ENCODE data around the gene MRPS31.
"Not testable (repeated sequence)": the region's sequence is repeated elsewhere in the genome, so short reads cannot be mapped to it uniquely, and the experiment has no call there.

The MRPS31 gene

GRCh38 chr13:40789275-40790153, 18.5 kb upstream of the MRPS31 start, which contains the start of gene SLC25A15:
SLC25A15 (plus strand) TSS chr13:40789611; CDS start chr13:40793227, 3,616 bp downstream.
- DNase-seq = peak; percentile 72 to 83

- peak in 1 of 2 donors; percentile 24 for DNase-seq
These were observed 17.7 kb upstream of the MRPS31 start for GRCh38 chr13:40788540-40789274.

- no peak for DNase-seq
These were observed 16.1 kb upstream of the MRPS31 start for GRCh38 chr13:40787062-40787461.

GRCh38 chr13:40786568-40786996, 15.6 kb upstream of the MRPS31 start:
- no peak for DNase-seq

- no peak for DNase-seq
These were observed 13.6 kb upstream of the MRPS31 start for GRCh38 chr13:40784540-40784939.

- not testable (repeated sequence) for DNase-seq
These were observed 12.0 kb upstream of the MRPS31 start for GRCh38 chr13:40782971-40783370.

- no peak for DNase-seq
These were observed 10.7 kb upstream of the MRPS31 start for GRCh38 chr13:40781717-40782116.

GRCh38 chr13:40780822-40781401, 9.9 kb upstream of the MRPS31 start:
- DNase-seq = no peak

- DNase-seq = no peak
These were observed 8.9 kb upstream of the MRPS31 start for GRCh38 chr13:40779796-40780285.

- no peak for DNase-seq
These were observed 8.1 kb upstream of the MRPS31 start for GRCh38 chr13:40779049-40779448.

GRCh38 chr13:40777809-40778175, 6.8 kb upstream of the MRPS31 start:
- DNase-seq = no peak

- peak; percentile 35 to 51 for DNase-seq
These were observed 6.3 kb upstream of the MRPS31 start for GRCh38 chr13:40777166-40777808.

GRCh38 chr13:40776681-40777165, 5.7 kb upstream of the MRPS31 start:
- DNase-seq = peak; percentile 67 to 68

GRCh38 chr13:40776232-40776631, 5.2 kb upstream of the MRPS31 start:
- DNase-seq = peak in 1 of 2 donors; percentile 31

- DNase-seq = no peak
These were observed 3.7 kb upstream of the MRPS31 start for GRCh38 chr13:40774672-40775071.

GRCh38 chr13:40772765-40773473, 1.9 kb upstream of the MRPS31 start:
- DNase-seq = no peak

GRCh38 chr13:40770609-40770933, 419 bp downstream of the MRPS31 start:
- DNase-seq = no peak

GRCh38 chr13:40769970-40770369, 1.0 kb downstream of the MRPS31 start:
- no peak for DNase-seq

- no peak for DNase-seq
These were observed 5.4 kb downstream of the MRPS31 start for GRCh38 chr13:40765602-40766001.

- peak; percentile 58 to 59 for DNase-seq
These were observed 6.2 kb downstream of the MRPS31 start for GRCh38 chr13:40764587-40765403.

GRCh38 chr13:40762849-40763248, 8.1 kb downstream of the MRPS31 start:
- DNase-seq = no peak

Data from stimulated activated CD4-positive, alpha-beta T cell treated with anti-CD3 and anti-CD28 coated beads, Interleukin-2, amount 100 ng/mL, for 24 hours (primary cell).